Measurements from ENCODE around the gene SORBS2.

DNA sequence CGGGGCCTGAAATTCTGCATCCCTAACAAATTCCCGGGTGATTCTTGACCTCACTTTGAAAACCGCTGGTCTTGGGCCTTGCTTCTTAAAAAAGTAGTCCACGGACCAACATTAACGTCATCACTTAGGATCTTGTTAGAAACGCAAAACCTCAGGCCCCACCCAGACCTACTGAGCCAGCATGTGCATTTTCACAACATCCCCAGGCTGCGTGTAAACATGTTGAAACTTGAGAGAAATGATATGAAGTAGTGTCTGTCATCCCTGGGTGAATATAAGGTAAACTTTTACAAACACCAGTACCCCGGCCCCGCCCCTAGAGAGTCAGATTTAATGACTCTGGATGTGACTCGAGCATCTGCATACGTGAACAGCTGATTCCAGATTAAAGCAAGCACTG, 33.7 kb downstream of the SORBS2 start:
- TF ChIP-seq, protein P1, sequence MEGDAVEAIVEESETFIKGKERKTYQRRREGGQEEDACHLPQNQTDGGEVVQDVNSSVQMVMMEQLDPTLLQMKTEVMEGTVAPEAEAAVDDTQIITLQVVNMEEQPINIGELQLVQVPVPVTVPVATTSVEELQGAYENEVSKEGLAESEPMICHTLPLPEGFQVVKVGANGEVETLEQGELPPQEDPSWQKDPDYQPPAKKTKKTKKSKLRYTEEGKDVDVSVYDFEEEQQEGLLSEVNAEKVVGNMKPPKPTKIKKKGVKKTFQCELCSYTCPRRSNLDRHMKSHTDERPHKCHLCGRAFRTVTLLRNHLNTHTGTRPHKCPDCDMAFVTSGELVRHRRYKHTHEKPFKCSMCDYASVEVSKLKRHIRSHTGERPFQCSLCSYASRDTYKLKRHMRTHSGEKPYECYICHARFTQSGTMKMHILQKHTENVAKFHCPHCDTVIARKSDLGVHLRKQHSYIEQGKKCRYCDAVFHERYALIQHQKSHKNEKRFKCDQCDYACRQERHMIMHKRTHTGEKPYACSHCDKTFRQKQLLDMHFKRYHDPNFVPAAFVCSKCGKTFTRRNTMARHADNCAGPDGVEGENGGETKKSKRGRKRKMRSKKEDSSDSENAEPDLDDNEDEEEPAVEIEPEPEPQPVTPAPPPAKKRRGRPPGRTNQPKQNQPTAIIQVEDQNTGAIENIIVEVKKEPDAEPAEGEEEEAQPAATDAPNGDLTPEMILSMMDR (IDR thresholded peaks at IDR 0.05; ENCODE audit: low read depth, low read length): no peak
- no peak for TF ChIP-seq EZH2phosphoT487 (IDR thresholded peaks at IDR 0.05; ENCODE audit: low read depth)
